ENCODE results near the gene ABCC6.
"Not testable (repeated sequence)": the region's sequence is repeated elsewhere in the genome, so short reads cannot be mapped to it uniquely, and the experiment has no call there.

ABCC6 gene

GRCh38 chr16:16223662-16224241 is 458 bp upstream of the ABCC6 start:
- not testable (repeated sequence) for H3K27me3 ChIP-seq (ENCODE audit: control insufficient read depth, insufficient read depth, low read length); H3K4me3 ChIP-seq (ENCODE audit: low read depth, low read length); H3K4me1 ChIP-seq; H3K79me2 ChIP-seq; H3K36me3 ChIP-seq (ENCODE audit: control insufficient read depth, insufficient read depth, low read length); H3K9me3 ChIP-seq (ENCODE audit: control insufficient read depth, low read length); H3K9ac ChIP-seq; H3K4me2 ChIP-seq (ENCODE audit: low read length); H3K27ac ChIP-seq
- H2AFZ ChIP-seq = peak overlapping the region; percentile 62

- not testable (repeated sequence) for H3K27me3 ChIP-seq (ENCODE audit: control insufficient read depth, insufficient read depth, low read length); H3K79me2 ChIP-seq; H3K9me3 ChIP-seq (ENCODE audit: control insufficient read depth, low read length); H3K27ac ChIP-seq; H2AFZ ChIP-seq; H3K4me2 ChIP-seq (ENCODE audit: low read length); H3K9ac ChIP-seq; H3K4me3 ChIP-seq (ENCODE audit: low read depth, low read length); H3K4me1 ChIP-seq; H3K36me3 ChIP-seq (ENCODE audit: control insufficient read depth, insufficient read depth, low read length)
These were observed 1.9 kb downstream of the ABCC6 start for GRCh38 chr16:16221382-16221781.

- not testable (repeated sequence) for H3K9ac ChIP-seq; H3K27ac ChIP-seq; H3K79me2 ChIP-seq; H3K9me3 ChIP-seq (ENCODE audit: control insufficient read depth, low read length); H3K4me2 ChIP-seq (ENCODE audit: low read length); H3K4me1 ChIP-seq; H3K36me3 ChIP-seq (ENCODE audit: control insufficient read depth, insufficient read depth, low read length); H3K4me3 ChIP-seq (ENCODE audit: low read depth, low read length); H2AFZ ChIP-seq; H3K27me3 ChIP-seq (ENCODE audit: control insufficient read depth, insufficient read depth, low read length)
These were observed 2.8 kb downstream of the ABCC6 start for GRCh38 chr16:16220449-16220848.

- not testable (repeated sequence) for H3K79me2 ChIP-seq; H3K4me1 ChIP-seq; H3K36me3 ChIP-seq (ENCODE audit: control insufficient read depth, insufficient read depth, low read length); H3K9ac ChIP-seq; H3K4me2 ChIP-seq (ENCODE audit: low read length); H3K27ac ChIP-seq; H2AFZ ChIP-seq; H3K4me3 ChIP-seq (ENCODE audit: low read depth, low read length); H3K9me3 ChIP-seq (ENCODE audit: control insufficient read depth, low read length); H3K27me3 ChIP-seq (ENCODE audit: control insufficient read depth, insufficient read depth, low read length)
These were observed 4.5 kb downstream of the ABCC6 start for GRCh38 chr16:16218787-16219186.

- not testable (repeated sequence) for H3K9me3 ChIP-seq (ENCODE audit: control insufficient read depth, low read length); H3K79me2 ChIP-seq; H3K4me1 ChIP-seq; H3K36me3 ChIP-seq (ENCODE audit: control insufficient read depth, insufficient read depth, low read length); H3K4me3 ChIP-seq (ENCODE audit: low read depth, low read length); H2AFZ ChIP-seq; H3K9ac ChIP-seq; H3K27ac ChIP-seq; H3K4me2 ChIP-seq (ENCODE audit: low read length); H3K27me3 ChIP-seq (ENCODE audit: control insufficient read depth, insufficient read depth, low read length)
These were observed 4.9 kb downstream of the ABCC6 start for GRCh38 chr16:16218349-16218748.

GRCh38 chr16:16213863-16214293 is 9.4 kb downstream of the ABCC6 start:
- not testable (repeated sequence) for H3K4me1 ChIP-seq; H3K27me3 ChIP-seq (ENCODE audit: control insufficient read depth, insufficient read depth, low read length); H3K9me3 ChIP-seq (ENCODE audit: control insufficient read depth, low read length); H3K79me2 ChIP-seq; H3K36me3 ChIP-seq (ENCODE audit: control insufficient read depth, insufficient read depth, low read length); H3K4me2 ChIP-seq (ENCODE audit: low read length); H3K9ac ChIP-seq; H3K4me3 ChIP-seq (ENCODE audit: low read depth, low read length); H2AFZ ChIP-seq
- peak overlapping the region; percentile 80 for H3K27ac ChIP-seq

- H3K79me2 ChIP-seq; H3K36me3 ChIP-seq (ENCODE audit: control insufficient read depth, insufficient read depth, low read length); H3K9ac ChIP-seq; H2AFZ ChIP-seq; H3K4me1 ChIP-seq; H3K27me3 ChIP-seq (ENCODE audit: control insufficient read depth, insufficient read depth, low read length); H3K4me2 ChIP-seq (ENCODE audit: low read length); H3K4me3 ChIP-seq (ENCODE audit: low read depth, low read length); H3K27ac ChIP-seq; H3K9me3 ChIP-seq (ENCODE audit: control insufficient read depth, low read length): not testable (repeated sequence)
These were observed 11.9 kb downstream of the ABCC6 start for GRCh38 chr16:16211404-16211803.

GRCh38 chr16:16208461-16208860 is 14.8 kb downstream of the ABCC6 start:
- not testable (repeated sequence) for H3K36me3 ChIP-seq (ENCODE audit: control insufficient read depth, insufficient read depth, low read length); H3K27me3 ChIP-seq (ENCODE audit: control insufficient read depth, insufficient read depth, low read length); H3K79me2 ChIP-seq; H2AFZ ChIP-seq; H3K9ac ChIP-seq; H3K27ac ChIP-seq; H3K9me3 ChIP-seq (ENCODE audit: control insufficient read depth, low read length); H3K4me1 ChIP-seq; H3K4me2 ChIP-seq (ENCODE audit: low read length); H3K4me3 ChIP-seq (ENCODE audit: low read depth, low read length)

- H3K4me2 ChIP-seq (ENCODE audit: low read length); H3K4me1 ChIP-seq; H2AFZ ChIP-seq; H3K9me3 ChIP-seq (ENCODE audit: control insufficient read depth, low read length); H3K79me2 ChIP-seq; H3K27ac ChIP-seq; H3K27me3 ChIP-seq (ENCODE audit: control insufficient read depth, insufficient read depth, low read length); H3K36me3 ChIP-seq (ENCODE audit: control insufficient read depth, insufficient read depth, low read length); H3K4me3 ChIP-seq (ENCODE audit: low read depth, low read length); H3K9ac ChIP-seq: not testable (repeated sequence)
These were observed 15.4 kb downstream of the ABCC6 start for GRCh38 chr16:16207787-16208334.

GRCh38 chr16:16207097-16207786 is 16.1 kb downstream of the ABCC6 start:
- not testable (repeated sequence) for H3K36me3 ChIP-seq (ENCODE audit: control insufficient read depth, insufficient read depth, low read length); H2AFZ ChIP-seq; H3K4me3 ChIP-seq (ENCODE audit: low read depth, low read length); H3K4me2 ChIP-seq (ENCODE audit: low read length); H3K9ac ChIP-seq; H3K79me2 ChIP-seq; H3K9me3 ChIP-seq (ENCODE audit: control insufficient read depth, low read length); H3K27me3 ChIP-seq (ENCODE audit: control insufficient read depth, insufficient read depth, low read length); H3K27ac ChIP-seq; H3K4me1 ChIP-seq

GRCh38 chr16:16205864-16206263 is 17.4 kb downstream of the ABCC6 start:
- H3K79me2 ChIP-seq; H3K4me3 ChIP-seq (ENCODE audit: low read depth, low read length); H2AFZ ChIP-seq; H3K36me3 ChIP-seq (ENCODE audit: control insufficient read depth, insufficient read depth, low read length); H3K27me3 ChIP-seq (ENCODE audit: control insufficient read depth, insufficient read depth, low read length); H3K9me3 ChIP-seq (ENCODE audit: control insufficient read depth, low read length); H3K4me1 ChIP-seq; H3K9ac ChIP-seq; H3K4me2 ChIP-seq (ENCODE audit: low read length); H3K27ac ChIP-seq: not testable (repeated sequence)
